Fibroblast of skin of back (primary cell): ENCODE measurements around the gene THBD. TPM values are rescaled to one million over a fixed set of nuclear protein-coding genes. Genes with fewer than 3 reads are reported as not detected.

Experiments used
- DNase-seq: peaks from one replicate; pipeline ENCODE4 v3.0.0-alpha.2; 2013
- polyA plus RNA-seq, 2 experiments: library from polyadenylated mRNA; unstranded; fragments of 120-200 nt; gene quantifications; one replicate each; pipeline ENCODE4 v1.2.1, GENCODE V29; 2013; ENCODE audit not compliant: insufficient read length in 2 of 2

THBD gene, protein sequence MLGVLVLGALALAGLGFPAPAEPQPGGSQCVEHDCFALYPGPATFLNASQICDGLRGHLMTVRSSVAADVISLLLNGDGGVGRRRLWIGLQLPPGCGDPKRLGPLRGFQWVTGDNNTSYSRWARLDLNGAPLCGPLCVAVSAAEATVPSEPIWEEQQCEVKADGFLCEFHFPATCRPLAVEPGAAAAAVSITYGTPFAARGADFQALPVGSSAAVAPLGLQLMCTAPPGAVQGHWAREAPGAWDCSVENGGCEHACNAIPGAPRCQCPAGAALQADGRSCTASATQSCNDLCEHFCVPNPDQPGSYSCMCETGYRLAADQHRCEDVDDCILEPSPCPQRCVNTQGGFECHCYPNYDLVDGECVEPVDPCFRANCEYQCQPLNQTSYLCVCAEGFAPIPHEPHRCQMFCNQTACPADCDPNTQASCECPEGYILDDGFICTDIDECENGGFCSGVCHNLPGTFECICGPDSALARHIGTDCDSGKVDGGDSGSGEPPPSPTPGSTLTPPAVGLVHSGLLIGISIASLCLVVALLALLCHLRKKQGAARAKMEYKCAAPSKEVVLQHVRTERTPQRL
- 3.7 TPM for polyA plus RNA-seq (2013, experiment 1 of 2; ENCODE audit: insufficient read length)
- 2.9 TPM for polyA plus RNA-seq (2013, experiment 2 of 2; ENCODE audit: insufficient read length)

GRCh38 chr20:23049201-23050075 lies at the start of gene THBD:
Gene THBD (minus strand): TSS chr20:23049672. CDS start chr20:23049504, 168 bp downstream.
- DNase-seq = peak; percentile 66

DNA sequence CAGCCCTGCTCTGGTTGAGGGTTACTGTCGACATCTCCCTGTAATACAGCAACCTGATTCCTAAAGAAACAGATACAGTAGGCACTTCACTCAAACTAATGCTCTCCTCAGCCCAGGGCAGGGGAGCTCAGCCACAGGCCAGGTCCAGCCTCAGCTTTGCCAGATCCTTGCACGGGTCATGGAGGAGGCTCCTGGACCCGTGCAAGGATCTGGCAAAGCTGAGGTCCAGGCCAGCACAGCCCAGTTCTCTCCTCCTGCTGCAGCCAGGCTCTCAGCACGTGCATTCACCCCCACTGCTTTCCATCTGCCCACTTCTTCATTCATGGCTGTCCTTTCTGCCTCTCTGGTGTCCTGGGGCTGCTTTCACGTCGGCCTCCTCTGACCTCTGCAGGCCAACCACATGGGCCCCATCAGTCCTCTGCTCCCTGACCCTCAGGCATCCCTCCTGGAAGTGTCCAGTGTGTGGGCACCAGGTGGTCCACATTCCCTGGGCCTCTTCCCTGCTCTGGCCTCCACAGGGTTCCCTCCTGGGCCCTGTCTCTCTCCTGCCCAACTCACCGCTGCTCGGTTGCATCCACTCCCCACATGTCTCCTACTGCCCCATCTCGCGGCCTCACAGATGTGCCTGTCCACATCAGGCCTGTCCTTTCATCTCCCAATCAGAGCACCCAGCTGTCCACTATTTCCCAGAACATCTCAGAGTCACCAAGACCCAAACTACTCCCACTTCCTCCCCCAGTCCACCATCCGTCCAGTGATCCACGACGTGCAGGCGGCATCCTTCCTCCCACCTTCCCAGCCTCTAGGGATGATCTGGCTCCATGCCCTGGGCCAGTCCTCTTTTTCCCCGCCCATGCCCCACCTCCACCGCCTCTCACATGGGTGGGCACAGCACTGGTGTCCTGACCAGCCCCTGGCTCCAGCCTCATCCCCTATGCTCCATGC lies 48.4 kb upstream of the THBD start:
- DNase-seq = no peak

DNA sequence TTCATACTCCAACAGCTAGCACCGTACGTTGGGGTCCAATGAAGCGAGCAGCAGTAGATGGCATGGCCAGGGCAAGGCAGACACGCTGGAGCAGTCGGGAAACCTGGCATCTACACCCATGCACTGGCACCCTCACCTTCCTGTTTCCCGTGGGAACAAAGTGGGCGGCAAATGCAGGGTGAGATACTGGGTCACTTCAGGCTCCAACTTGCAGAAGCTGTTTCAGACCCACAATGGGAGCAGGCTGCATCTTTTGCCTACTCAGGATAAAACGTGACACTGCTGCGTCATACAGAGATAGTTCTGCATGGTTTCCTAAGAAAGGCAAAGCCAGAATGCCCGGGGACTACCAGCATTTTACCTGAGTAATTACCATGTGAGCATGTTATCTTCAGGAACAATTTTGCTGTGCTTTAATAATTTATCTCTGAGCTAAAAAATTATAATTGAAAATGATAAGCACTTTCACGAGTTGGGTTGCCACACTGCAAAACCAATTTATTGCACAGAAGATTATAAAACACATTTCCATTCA lies 47.6 kb upstream of the THBD start:
- no peak for DNase-seq

- no peak for DNase-seq
Measured at GRCh38 chr20:23096097-23096496, 46.6 kb upstream of the THBD start.

DNA sequence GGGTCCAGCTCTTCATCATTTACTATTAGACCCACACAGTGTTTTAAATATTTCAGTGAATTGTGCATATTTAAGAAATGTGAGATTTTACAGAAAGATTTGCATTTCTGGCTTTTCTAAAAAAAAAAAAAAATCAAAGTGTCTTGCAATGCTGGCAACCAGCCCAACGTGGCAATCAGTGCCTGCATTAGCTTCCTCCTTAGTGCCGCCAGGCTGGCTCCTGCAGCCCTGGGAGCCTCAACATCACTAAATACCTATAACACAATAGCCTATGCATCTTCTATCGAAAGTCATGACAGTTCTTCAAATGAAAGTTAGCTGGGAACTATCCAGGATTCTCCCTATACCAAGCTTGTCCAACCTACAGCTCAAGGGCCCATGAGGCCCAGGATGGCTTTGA lies 46.0 kb upstream of the THBD start:
- no peak for DNase-seq

DNA sequence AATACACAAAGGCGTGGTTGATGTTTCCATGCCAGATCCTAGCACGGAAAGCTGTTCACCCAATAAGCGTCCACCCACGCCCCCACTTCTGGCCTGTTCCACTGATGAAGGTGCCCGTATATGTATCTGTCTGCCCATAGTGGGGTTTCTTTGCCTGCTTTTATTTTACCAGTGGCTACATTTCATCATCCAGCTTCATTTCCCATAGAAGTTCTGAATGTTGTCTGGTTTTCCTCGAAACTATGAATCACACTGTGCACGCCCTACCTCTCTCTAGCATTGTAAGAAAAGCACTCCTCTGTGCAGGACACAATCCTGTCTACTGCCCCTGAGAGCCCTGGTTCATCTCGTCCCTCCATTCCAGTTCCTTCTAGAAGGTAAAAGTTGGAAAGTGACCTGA lies 45.5 kb upstream of the THBD start:
- no peak for DNase-seq

DNA sequence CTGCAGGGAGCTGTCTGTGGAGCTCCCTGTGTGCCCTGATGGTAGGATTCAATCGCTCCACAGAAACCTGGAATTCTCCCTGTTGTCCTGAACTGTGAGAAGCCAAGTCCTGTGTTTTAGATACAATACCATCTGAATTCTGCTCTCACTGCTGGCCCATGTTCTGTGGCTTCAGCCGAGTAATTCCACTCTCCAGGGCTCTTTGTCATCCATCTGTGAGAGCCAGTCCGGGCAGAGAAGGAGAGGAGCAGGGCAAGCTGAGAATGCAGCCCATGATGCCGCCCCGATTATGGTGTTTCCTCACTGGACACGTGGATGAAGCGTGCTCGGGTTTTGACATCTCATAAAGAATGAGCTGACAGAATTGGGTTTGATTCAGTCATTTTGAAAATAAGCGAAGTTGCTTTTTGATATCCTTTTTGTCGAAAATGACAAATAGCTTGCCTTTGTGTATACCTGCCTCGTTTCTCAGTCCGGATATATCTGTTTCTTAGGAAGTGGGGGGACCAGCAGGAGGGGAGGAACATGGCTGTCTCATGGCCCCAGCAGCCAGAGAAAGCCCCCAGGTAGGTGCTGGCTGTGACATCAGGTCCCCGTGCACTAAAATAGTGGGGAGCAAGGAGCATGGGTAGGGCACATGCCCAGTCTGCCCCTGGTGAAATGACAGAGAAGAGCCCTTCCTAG lies 44.9 kb upstream of the THBD start:
- no peak for DNase-seq

- DNase-seq = no peak
Measured at GRCh38 chr20:23093613-23094012, 44.1 kb upstream of the THBD start.

- no peak for DNase-seq
Measured at GRCh38 chr20:23092861-23093495, 43.5 kb upstream of the THBD start.

DNA sequence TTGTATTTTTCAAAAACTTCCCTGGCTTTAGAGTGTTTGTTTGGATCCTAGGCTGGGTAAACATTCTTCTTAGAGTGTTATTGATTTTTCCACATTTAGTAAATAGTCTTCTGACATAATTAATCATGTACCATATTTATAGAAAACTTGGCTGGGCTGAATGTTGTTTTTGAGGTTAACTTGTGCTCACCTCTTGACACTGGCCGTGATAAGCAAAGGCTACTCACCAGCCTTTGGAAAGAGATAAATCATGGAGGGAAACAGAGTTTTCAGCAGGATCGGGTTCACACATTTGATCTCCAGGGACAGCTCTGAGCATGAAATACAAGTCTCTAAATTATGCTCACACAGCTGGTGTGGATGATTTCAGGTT lies 42.9 kb upstream of the THBD start:
- no peak for DNase-seq

- no peak for DNase-seq
Measured at GRCh38 chr20:23091721-23092383, 42.4 kb upstream of the THBD start.

DNA sequence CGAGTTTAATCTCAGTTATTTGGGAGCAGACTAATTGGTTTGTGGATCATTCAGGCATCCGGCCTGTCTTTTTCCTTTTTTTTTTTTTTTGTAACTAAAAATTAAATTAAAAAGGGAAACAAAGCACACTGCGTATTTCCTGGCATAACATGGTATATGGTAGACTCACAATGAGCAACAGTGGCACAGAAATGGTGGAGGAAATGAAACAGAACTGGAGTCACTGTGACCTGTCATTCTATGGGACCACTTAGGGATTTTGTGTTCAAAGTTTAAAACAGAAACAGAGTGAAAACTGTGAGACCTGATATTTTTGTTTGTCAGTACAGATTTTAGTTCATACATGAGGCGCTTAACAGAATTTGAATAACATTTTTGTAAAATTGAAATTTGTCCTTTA lies 41.4 kb upstream of the THBD start:
- no peak for DNase-seq

GRCh38 chr20:23090147-23090546 lies 40.7 kb upstream of the THBD start:
- DNase-seq = no peak

DNA sequence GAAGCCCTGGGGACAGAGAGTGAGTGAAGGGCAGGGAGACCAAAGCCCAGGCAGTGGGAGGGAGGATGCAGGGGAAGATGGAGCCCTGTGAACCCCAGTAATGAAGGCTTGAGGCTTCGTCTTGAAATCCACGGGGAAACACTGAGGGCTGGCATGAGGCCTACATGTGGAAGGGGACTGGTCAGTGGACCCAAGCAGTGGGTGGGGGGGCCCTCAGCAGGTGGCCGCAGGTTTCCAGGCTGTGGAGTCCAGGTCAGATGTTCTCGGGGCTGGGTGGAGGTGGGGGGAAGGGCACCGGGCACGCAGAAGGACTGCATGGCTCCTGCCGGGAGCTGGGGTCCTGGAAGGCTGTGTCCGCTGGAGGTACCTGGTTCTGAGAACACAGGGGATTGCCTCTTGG lies 39.4 kb upstream of the THBD start:
- DNase-seq = no peak

- no peak for DNase-seq
Measured at GRCh38 chr20:23087587-23088251, 38.2 kb upstream of the THBD start.

- DNase-seq = no peak
Measured at GRCh38 chr20:23086931-23087411, 37.5 kb upstream of the THBD start.

DNA sequence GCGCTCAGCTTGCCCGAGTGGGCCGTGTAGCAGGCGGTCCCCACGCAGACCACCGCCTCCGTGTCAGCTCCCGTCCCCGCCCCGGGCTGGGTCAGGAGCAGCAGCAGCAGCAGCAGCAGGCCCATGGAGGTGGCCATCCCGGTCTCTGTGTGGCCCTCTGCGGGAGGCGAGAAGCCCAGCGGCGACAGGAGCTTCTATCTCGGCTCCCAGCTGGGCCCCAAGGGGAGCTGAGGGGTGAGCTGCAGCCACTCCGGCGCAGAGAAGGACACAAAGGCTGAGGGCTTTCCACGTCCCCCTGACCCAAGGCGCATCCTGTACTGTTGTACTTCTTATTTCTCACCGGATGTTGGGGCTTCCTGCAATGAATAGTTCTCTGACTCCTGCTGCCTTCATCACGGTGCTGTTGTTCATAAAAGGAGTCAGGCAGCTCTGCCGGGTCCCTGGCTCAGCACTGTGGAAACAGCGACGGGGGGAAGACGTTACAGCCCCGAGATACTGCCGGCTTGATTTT lies 36.6 kb upstream of the THBD start, which contains the start of gene CD93:
Gene CD93 (minus strand): TSS at position 269 of the 511 bp plus-strand sequence. CDS start 132 bp downstream, at position 137.
- peak; percentile 70 for DNase-seq

DNA sequence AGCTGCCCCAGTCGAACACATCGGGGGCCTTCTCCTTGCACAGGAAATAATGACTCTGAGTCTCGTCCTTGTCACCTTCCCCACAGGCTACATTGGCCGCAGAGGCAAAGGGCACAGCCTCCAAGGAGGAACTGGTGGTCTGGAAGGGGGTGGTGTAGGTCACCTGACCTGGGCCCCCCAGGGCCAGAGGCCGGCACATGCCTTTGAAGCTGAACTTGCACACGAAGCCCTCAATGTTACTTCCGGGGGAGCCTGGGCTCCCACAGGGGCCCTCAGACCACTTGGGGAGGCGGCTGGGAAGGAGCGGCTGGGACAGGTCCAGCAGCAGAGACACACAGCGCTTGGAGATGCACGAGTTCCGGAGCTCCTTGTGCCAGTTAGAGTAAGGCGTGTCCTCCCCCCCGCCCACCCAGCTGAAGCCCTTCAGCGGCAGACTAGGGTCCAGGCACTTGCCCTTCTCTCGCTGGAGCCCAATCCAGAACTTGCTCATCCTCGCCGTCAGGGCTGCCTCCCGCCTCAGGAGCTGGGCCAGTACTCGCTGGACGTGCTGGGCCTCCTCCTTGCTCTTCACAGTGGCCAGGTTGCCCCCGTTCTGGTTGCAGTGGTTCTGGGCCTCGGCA lies 36.1 kb upstream of the THBD start:
- no peak for DNase-seq
